GM23338 (cell line): Measurements from ENCODE around the gene FBLN2. TPM values are rescaled to one million over a fixed set of nuclear protein-coding genes. Genes with fewer than 3 reads are reported as not detected.

Experiments
- EZH2 ChIP-seq: fragments of 200-600 bp; sonication (generic); IDR thresholded peaks from one replicate; pipeline ENCODE4 v1.8.0; 2017; ENCODE audit warnings: antibody characterized with exemption, mild to moderate bottlenecking, low read depth; ENCODE audit not compliant: unreplicated experiment
- EZH2phosphoT487 ChIP-seq: fragments of 200-600 bp; sonication (generic); IDR thresholded peaks from one replicate; pipeline ENCODE4 v1.8.1; 2018; ENCODE audit warnings: antibody characterized with exemption; ENCODE audit not compliant: unreplicated experiment
- POLR2AphosphoS5 ChIP-seq: IDR thresholded peaks from 2 replicates; pipeline ENCODE4 v1.6.1; 2016; ENCODE audit warnings: antibody characterized with exemption, low read depth
- ZNF331 ChIP-seq: fragments of 250-450 bp; sonication (Bioruptor Pico); IDR thresholded peaks from 2 replicates; pipeline ENCODE4 v1.5.0; 2020; ENCODE audit warnings: low read depth, mild to moderate bottlenecking, moderate library complexity
- ZNF462 ChIP-seq: fragments of 250-450 bp; sonication (Bioruptor Pico); IDR thresholded peaks from 2 replicates; pipeline ENCODE4 v1.5.0; 2020; ENCODE audit warnings: mild to moderate bottlenecking, moderate library complexity
- polyA plus RNA-seq: library from polyadenylated mRNA; unstranded; fragments of >200 nt; fragmentation: Nextera tagmentation; extraction: Ambion mirVana; gene quantifications from 2 replicates; pipeline ENCODE4 v1.2.1, GENCODE V29; 2016
- total RNA-seq: library from RNA; depleted of rRNA; stranded (reverse); fragments of >200 nt; shearing (Covaris generic); gene quantifications from 2 replicates; pipeline ENCODE4 v1.2.3, GENCODE V29; 2014
- TF ChIP-seq, protein P1 (sequence below): IDR thresholded peaks from one replicate; pipeline ENCODE4 v1.6.1; 2018; ENCODE audit warnings: antibody characterized with exemption; ENCODE audit not compliant: unreplicated experiment

Gene FBLN2
- total and polyA plus RNA-seq, 2 experiments from 2014 or later, result 18.8 to 26.8 TPM

GRCh38 chr3:13549623-13550422 lies 898 bp downstream of the FBLN2 start (continued):
- TF ChIP-seq, protein P1, sequence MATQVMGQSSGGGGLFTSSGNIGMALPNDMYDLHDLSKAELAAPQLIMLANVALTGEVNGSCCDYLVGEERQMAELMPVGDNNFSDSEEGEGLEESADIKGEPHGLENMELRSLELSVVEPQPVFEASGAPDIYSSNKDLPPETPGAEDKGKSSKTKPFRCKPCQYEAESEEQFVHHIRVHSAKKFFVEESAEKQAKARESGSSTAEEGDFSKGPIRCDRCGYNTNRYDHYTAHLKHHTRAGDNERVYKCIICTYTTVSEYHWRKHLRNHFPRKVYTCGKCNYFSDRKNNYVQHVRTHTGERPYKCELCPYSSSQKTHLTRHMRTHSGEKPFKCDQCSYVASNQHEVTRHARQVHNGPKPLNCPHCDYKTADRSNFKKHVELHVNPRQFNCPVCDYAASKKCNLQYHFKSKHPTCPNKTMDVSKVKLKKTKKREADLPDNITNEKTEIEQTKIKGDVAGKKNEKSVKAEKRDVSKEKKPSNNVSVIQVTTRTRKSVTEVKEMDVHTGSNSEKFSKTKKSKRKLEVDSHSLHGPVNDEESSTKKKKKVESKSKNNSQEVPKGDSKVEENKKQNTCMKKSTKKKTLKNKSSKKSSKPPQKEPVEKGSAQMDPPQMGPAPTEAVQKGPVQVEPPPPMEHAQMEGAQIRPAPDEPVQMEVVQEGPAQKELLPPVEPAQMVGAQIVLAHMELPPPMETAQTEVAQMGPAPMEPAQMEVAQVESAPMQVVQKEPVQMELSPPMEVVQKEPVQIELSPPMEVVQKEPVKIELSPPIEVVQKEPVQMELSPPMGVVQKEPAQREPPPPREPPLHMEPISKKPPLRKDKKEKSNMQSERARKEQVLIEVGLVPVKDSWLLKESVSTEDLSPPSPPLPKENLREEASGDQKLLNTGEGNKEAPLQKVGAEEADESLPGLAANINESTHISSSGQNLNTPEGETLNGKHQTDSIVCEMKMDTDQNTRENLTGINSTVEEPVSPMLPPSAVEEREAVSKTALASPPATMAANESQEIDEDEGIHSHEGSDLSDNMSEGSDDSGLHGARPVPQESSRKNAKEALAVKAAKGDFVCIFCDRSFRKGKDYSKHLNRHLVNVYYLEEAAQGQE, result no peak
- TF ChIP-seq ZNF462 (CRISPR knock-in tag), result no peak
- no peak for TF ChIP-seq EZH2
- TF ChIP-seq ZNF331, result no peak
- no peak for TF ChIP-seq EZH2phosphoT487
- TF ChIP-seq POLR2AphosphoS5, result no peak
